Measurements from ENCODE around the gene CHST15.
A peak's percentile ranks its signal among the peaks of the same experiment; 100 is the strongest.
"Not testable (repeated sequence)": the region's sequence is repeated elsewhere in the genome, so short reads cannot be mapped to it uniquely, and the experiment has no call there.

Gene CHST15

DNA sequence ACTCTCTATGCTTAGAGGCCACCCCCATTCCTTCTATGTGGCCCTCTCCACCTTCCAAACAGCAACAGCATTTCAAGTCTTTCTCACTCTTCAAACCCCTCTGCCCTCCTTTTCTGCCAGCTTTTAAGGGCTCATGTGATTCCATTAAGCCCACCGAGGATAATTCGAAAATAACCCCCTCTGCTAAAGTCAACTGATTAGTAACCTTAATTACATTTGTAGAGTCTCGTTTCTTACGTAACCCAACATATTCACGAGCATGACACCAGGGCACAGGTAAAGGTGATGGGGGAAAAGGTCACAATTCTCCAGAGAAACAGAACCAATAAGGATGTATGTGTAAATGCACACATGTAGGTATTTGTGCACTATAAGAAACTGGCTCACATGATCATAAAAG lies 6.7 kb upstream of the CHST15 start:
- no CpG with 5 or more reads among the region's 5 CpGs for WGBS (ENCODE audit: insufficient coverage, insufficient read length)
- Histone ChIP-seq H3K27ac (ENCODE audit: low read length) (no peak overlapping the region), H3K27me3 (ENCODE audit: control insufficient read depth, insufficient read depth, low read length) (no peaks in the 10 kb centered on the region), H3K4me1 (ENCODE audit: control insufficient read depth, insufficient read depth, low read length) (no peaks in the 10 kb centered on the region), H3K9me3 (ENCODE audit: control insufficient read depth, insufficient read depth, low read length) (no peaks in the 10 kb centered on the region), H3K36me3 (ENCODE audit: control insufficient read depth, insufficient read depth, low read length) (no peaks in the 10 kb centered on the region), H3K4me3 (ENCODE audit: low read length) (no peak overlapping the region)
- DNase-seq (ENCODE audit: low read depth, low spot score): no peak

DNA sequence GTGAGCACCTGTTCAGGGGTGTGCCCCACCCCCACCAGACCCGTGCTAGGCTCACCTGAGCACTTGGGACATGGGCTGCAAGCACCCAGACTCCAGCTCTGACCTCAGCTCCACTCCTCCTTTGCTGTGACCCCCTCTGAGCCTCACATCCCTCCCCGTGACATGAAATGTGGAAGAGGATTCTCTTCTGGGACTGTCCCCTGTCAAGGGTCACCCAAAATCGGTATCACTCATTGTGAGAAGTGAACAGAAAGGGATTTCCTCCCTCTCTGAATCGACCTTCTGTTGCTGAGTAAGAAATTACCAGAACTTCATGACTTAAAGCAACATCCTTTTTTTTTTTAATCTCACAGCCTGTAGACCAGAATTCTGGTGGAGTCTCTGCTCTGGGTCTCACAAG lies 6.2 kb upstream of the CHST15 start:
- Histone ChIP-seq H3K27me3 (ENCODE audit: control insufficient read depth, insufficient read depth, low read length) (no peaks in the 10 kb centered on the region; the same call in 1 of the 2 replicates), H3K27ac (ENCODE audit: low read length) (no peak overlapping the region), H3K4me1 (ENCODE audit: control insufficient read depth, insufficient read depth, low read length) (no peaks in the 10 kb centered on the region), H3K9me3 (ENCODE audit: control insufficient read depth, insufficient read depth, low read length) (no peaks in the 10 kb centered on the region), H3K4me3 (ENCODE audit: low read length) (no peak overlapping the region), H3K36me3 (ENCODE audit: control insufficient read depth, insufficient read depth, low read length) (no peaks in the 10 kb centered on the region)
- WGBS (ENCODE audit: insufficient coverage, insufficient read length): no CpG with 5 or more reads among the region's 4 CpGs
- no peak for DNase-seq (ENCODE audit: low read depth, low spot score)

DNA sequence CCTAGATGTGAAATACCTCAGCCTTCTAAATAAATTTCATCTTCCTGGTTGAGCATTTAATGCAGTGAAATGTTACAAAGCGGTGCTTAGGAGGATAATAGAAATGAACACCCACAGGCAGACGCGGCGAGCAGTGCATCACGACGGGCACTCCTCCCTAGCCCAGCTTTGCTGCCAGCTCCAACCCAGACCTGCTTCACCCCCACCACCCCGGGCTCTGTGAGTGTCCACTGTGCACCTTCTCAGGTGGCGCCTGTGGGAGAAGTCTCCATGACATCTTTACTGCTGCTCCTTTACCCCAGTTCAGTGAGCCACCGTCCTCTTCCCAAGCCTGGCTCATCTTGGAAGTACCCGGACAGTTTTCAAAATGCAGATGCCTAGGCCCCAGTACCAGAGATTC lies 5.2 kb upstream of the CHST15 start:
- Histone ChIP-seq H3K27me3 (ENCODE audit: control insufficient read depth, insufficient read depth, low read length) (no peaks in the 10 kb centered on the region; the same call in 1 of the 2 replicates), H3K4me1 (ENCODE audit: control insufficient read depth, insufficient read depth, low read length) (no peaks in the 10 kb centered on the region), H3K9me3 (ENCODE audit: control insufficient read depth, insufficient read depth, low read length) (no peaks in the 10 kb centered on the region), H3K27ac (ENCODE audit: low read length) (no peak overlapping the region), H3K4me3 (ENCODE audit: low read length) (no peak overlapping the region), H3K36me3 (ENCODE audit: control insufficient read depth, insufficient read depth, low read length) (no peaks in the 10 kb centered on the region)
- no peak for DNase-seq (ENCODE audit: low read depth, low spot score)
- no CpG with 5 or more reads among the region's 10 CpGs for WGBS (ENCODE audit: insufficient coverage, insufficient read length)

DNA sequence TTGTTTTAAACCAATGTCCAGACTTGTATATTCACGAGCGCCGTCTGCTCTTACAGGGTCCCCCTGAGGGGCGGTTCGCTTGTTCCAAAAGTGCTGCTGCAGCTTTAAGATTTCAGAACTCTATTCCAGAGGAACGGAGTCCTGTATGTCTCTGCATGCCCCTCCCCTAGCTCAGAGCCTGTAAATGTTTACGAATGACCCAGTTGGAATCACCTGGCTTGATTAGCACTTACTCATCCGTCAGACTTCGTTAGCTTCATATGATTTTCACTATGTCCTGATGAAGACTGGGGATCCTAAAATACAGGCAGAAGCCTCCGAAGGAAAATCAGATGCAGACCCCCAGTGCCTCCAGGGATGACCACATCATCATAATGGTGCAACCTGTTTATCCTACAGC lies 4.5 kb upstream of the CHST15 start:
- Histone ChIP-seq H3K9me3 (ENCODE audit: control insufficient read depth, insufficient read depth, low read length) (no peaks in the 10 kb centered on the region), H3K4me3 (ENCODE audit: low read length) (no peak overlapping the region), H3K4me1 (ENCODE audit: control insufficient read depth, insufficient read depth, low read length) (no peaks in the 10 kb centered on the region), H3K27ac (ENCODE audit: low read length) (no peak overlapping the region), H3K27me3 (ENCODE audit: control insufficient read depth, insufficient read depth, low read length) (no peaks in the 10 kb centered on the region; the same call in 1 of the 2 replicates), H3K36me3 (ENCODE audit: control insufficient read depth, insufficient read depth, low read length) (no peaks in the 10 kb centered on the region)
- WGBS (ENCODE audit: insufficient coverage, insufficient read length): no CpG with 5 or more reads among the region's 10 CpGs
- no peak for DNase-seq (ENCODE audit: low read depth, low spot score)

DNA sequence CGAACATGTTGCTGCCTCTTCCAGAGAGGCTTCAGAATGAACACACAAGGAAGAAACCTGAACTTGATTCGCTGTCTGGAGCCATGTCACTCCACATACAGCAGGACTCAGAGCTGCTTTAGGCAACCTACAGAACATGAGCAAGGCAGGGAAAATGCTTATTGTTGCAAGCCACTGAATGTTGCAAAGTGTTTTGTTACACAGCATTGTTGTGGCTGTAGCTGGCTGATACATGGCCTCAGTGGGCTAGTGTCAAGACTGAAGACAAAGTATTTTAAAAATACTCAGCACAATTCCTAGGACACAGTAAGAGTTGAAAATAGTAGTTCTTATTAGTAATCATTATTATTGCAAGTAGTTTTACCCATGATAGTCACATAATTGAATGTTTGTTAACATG lies 3.1 kb upstream of the CHST15 start:
- WGBS (ENCODE audit: insufficient coverage, insufficient read length): no CpG with 5 or more reads among the region's 2 CpGs
- Histone ChIP-seq H3K4me3 (ENCODE audit: low read length) (no peak overlapping the region), H3K9me3 (ENCODE audit: control insufficient read depth, insufficient read depth, low read length) (no peaks in the 10 kb centered on the region), H3K27me3 (ENCODE audit: control insufficient read depth, insufficient read depth, low read length) (peaks cover under 1% of the 10 kb centered on the region; the same call in 1 of the 2 replicates), H3K27ac (ENCODE audit: low read length) (no peak overlapping the region), H3K4me1 (ENCODE audit: control insufficient read depth, insufficient read depth, low read length) (no peaks in the 10 kb centered on the region), H3K36me3 (ENCODE audit: control insufficient read depth, insufficient read depth, low read length) (no peaks in the 10 kb centered on the region)
- no peak for DNase-seq (ENCODE audit: low read depth, low spot score)

DNA sequence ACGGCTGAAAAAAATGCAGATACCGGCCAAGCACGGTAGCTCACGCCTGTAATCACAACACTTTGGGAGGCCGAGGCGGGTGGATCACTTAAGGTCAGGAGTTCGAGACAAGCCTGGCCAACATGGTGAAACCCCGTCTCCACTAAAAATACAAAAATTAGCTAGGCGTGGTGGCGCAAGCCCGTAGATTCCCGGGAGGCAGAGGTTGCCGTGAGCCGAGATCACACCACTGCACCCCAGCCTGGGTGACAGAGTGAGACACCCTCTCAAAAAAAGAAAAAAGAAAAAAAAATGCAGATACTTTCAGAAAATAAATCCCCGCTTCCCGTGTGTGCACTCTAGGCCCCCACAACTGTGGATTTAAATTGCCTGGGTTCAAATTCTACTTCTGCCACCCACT lies 2.4 kb upstream of the CHST15 start:
- WGBS (ENCODE audit: insufficient coverage, insufficient read length): no CpG with 5 or more reads among the region's 16 CpGs
- H3K4me3 ChIP-seq (ENCODE audit: low read length); H3K36me3 ChIP-seq (ENCODE audit: control insufficient read depth, insufficient read depth, low read length); H3K27me3 ChIP-seq (ENCODE audit: control insufficient read depth, insufficient read depth, low read length); H3K4me1 ChIP-seq (ENCODE audit: control insufficient read depth, insufficient read depth, low read length); H3K9me3 ChIP-seq (ENCODE audit: control insufficient read depth, insufficient read depth, low read length); H3K27ac ChIP-seq (ENCODE audit: low read length); DNase-seq (ENCODE audit: low read depth, low spot score): not testable (repeated sequence)

DNA sequence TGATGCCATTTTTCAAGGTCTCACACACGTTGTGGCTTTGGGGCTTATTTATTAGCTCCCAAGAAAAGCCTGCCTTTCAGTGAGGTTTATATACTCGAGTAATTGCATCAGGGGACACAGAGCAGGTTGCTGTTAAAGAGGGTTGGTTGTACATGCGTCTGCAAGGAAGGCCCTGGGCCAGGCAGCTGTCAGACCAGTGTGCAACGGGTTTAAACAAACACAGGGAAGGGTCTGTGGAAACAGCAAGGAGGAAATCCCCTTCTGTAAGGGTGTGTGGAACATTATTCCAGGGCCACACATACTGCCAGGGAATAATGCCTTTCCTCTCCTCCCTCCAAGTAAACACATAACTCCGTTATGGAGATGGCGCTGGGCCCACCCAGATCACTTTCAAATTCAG lies 1.7 kb upstream of the CHST15 start:
- Histone ChIP-seq H3K27ac (ENCODE audit: low read length) (no peak overlapping the region), H3K36me3 (ENCODE audit: control insufficient read depth, insufficient read depth, low read length) (no peaks in the 10 kb centered on the region), H3K9me3 (ENCODE audit: control insufficient read depth, insufficient read depth, low read length) (no peaks in the 10 kb centered on the region), H3K27me3 (ENCODE audit: control insufficient read depth, insufficient read depth, low read length) (peaks cover 8% of the 10 kb centered on the region; the same call in 1 of the 2 replicates), H3K4me3 (ENCODE audit: low read length) (no peak overlapping the region), H3K4me1 (ENCODE audit: control insufficient read depth, insufficient read depth, low read length) (no peaks in the 10 kb centered on the region; the same call in 1 of the 2 replicates)
- no CpG with 5 or more reads among the region's 6 CpGs for WGBS (ENCODE audit: insufficient coverage, insufficient read length)
- DNase-seq (ENCODE audit: low read depth, low spot score): no peak

DNA sequence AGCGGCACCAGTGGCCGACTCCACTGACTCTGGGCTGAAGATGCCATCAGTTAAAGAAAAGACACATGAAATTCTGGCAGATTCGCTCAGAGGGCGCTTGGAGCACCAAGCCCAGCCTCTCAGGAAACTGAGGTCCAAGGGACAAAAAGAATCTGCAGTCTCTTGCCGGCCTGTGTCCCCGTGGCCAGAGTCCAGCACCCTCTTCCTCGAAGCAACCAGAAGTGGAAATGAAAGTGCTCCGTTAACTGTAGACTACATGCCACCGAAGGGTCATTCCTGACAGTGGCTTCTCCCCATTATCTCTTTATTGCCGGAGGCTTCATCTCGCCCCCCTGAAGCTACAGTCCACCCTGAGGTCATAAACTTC lies 1.0 kb upstream of the CHST15 start:
- no peaks in the 10 kb centered on the region for H3K36me3 ChIP-seq (ENCODE audit: control insufficient read depth, insufficient read depth, low read length)
- H3K27ac ChIP-seq (ENCODE audit: low read length): no peak overlapping the region
- H3K4me3 ChIP-seq (ENCODE audit: low read length): no peak overlapping the region; the same call in 1 of the 2 replicates
- WGBS (ENCODE audit: insufficient coverage, insufficient read length): no CpG with 5 or more reads among the region's 11 CpGs
- H3K27me3 ChIP-seq (ENCODE audit: control insufficient read depth, insufficient read depth, low read length): peaks cover 8% of the 10 kb centered on the region; the same call in 1 of the 2 replicates
- H3K9me3 ChIP-seq (ENCODE audit: control insufficient read depth, insufficient read depth, low read length): no peaks in the 10 kb centered on the region
- DNase-seq (ENCODE audit: low read depth, low spot score): no peak
- H3K4me1 ChIP-seq (ENCODE audit: control insufficient read depth, insufficient read depth, low read length): no peaks in the 10 kb centered on the region; the same call in 1 of the 2 replicates

DNA sequence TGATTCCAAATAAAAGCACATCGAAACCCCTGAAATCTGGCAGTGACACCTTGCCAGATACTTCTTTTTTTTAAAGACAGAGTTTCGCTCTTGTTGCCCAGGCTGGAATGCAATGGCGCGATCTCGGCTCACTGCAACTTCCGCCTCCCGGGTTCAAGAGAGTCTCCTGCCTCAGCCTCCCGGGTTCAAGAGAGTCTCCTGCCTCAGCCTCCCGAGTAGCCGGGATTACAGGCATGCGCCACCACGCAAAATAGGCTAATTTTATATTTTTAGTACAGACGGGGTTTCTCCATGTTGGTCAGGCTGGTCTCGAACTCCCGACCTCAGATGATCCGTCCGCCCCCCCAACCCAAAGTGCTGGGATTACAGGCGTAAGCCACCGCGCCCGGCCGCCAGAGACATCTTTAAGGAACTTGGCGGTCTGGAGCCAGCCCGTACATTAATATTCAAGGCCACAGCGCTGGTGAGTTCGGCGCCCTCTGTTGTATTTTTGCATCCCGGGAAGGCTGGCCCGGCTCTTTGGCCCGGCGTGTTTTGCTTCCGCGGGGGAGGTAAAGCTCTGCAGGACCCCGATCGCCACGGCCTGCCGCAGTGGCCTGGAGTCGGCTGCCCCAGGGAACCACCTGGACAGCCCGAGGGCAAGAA lies 498 bp upstream of the CHST15 start:
- H3K36me3 ChIP-seq (ENCODE audit: control insufficient read depth, insufficient read depth, low read length); H3K27me3 ChIP-seq (ENCODE audit: control insufficient read depth, insufficient read depth, low read length); H3K9me3 ChIP-seq (ENCODE audit: control insufficient read depth, insufficient read depth, low read length); H3K4me1 ChIP-seq (ENCODE audit: control insufficient read depth, insufficient read depth, low read length); DNase-seq (ENCODE audit: low read depth, low spot score); H3K27ac ChIP-seq (ENCODE audit: low read length): not testable (repeated sequence)
- H3K4me3 ChIP-seq (ENCODE audit: low read length): peak overlapping the region; percentile 56
- WGBS (ENCODE audit: insufficient coverage, insufficient read length): no CpG with 5 or more reads among the region's 39 CpGs

DNA sequence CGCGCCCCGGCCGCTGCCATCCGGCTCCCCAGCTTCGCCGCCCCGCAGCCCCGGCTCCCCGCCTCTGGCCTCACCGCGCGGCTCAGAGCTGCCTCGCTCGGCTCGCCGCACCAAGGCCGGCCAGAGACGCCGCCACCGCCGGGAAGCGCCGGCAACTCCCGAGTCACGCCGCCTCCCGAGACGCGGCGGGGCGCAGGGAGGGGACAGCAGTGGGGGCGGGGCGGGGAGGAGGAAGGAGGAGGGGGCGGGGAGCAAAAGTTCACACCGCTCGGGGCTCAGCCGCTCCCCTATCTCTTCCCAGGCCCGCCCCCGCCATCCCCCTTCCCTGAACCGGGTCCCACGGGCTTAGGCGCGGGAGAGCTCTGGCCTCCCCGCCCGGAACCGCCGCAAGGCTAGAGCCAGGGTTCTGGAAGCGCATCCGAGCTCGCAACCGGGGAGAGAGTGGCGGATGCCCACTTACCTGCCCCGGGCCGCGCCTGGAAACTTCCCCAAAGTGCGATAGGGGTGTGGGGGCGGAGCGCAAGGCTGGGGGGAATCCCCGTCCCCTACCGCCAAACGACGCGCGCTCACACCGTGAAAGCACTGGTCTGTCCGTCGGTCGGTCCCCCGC lies 1.0 kb downstream of the CHST15 start:
- no CpG with 5 or more reads among the region's 70 CpGs for WGBS (ENCODE audit: insufficient coverage, insufficient read length)
- H3K4me1 ChIP-seq (ENCODE audit: control insufficient read depth, insufficient read depth, low read length): no peaks in the 10 kb centered on the region; the same call in 1 of the 2 replicates
- no peaks in the 10 kb centered on the region for H3K9me3 ChIP-seq (ENCODE audit: control insufficient read depth, insufficient read depth, low read length)
- H3K36me3 ChIP-seq (ENCODE audit: control insufficient read depth, insufficient read depth, low read length): no peaks in the 10 kb centered on the region
- H3K4me3 ChIP-seq (ENCODE audit: low read length): peak overlapping the region; percentile 56
- no peak overlapping the region for H3K27ac ChIP-seq (ENCODE audit: low read length)
- H3K27me3 ChIP-seq (ENCODE audit: control insufficient read depth, insufficient read depth, low read length): peaks cover 8% of the 10 kb centered on the region; the same call in 1 of the 2 replicates
- no peak for DNase-seq (ENCODE audit: low read depth, low spot score)

All from iPS DF 6.9 (cell line).